Right lobe of liver (tissue), 6 donors: ENCODE measurements around the gene IL17B. TPM values are rescaled to one million over a fixed set of nuclear protein-coding genes. Genes with fewer than 3 reads are reported as not detected.
"Not testable (repeated sequence)": the region's sequence is repeated elsewhere in the genome, so short reads cannot be mapped to it uniquely, and the experiment has no call there.

Experiments
- ATAC-seq, 4 donors: fragments of 200-7000 bp; cut with Tn5 transposase; one replicate each; pipeline ENCODE4 v1.9.1; 2020; ENCODE audit warnings: mild to moderate bottlenecking in 4 of 4, moderate library complexity in 4 of 4
- DNase-seq, 3 donors: peaks; one replicate each; pipeline ENCODE4 v3.0.0-alpha.2; 2020
- H3K27ac ChIP-seq, 3 donors: fragments of 200-600 bp; one replicate each; pipeline ENCODE4 v1.8.0; 2022
- H3K27me3 ChIP-seq, 2 donors: fragments of 200-600 bp; one replicate each; pipeline ENCODE4 v1.8.0; 2022
- H3K36me3 ChIP-seq, 4 donors: fragments of 200-600 bp; sonication (generic) in 1 of 4; one replicate each; pipeline versions ENCODE4 v1.5.1 to v1.8.0; 2017 to 2022; ENCODE audit warnings: control low read depth in 1 of 4
- H3K4me1 ChIP-seq, 4 donors: fragments of 200-600 bp; sonication (generic) in 1 of 4; one replicate each; pipeline versions ENCODE4 v1.5.1 to v1.8.0; 2017 to 2022; ENCODE audit warnings: control low read depth in 1 of 4
- H3K4me3 ChIP-seq, 3 donors: fragments of 200-600 bp; one replicate each; pipeline ENCODE4 v1.8.0; 2022
- H3K9me3 ChIP-seq, 4 donors: fragments of 200-600 bp; sonication (generic) in 1 of 4; one replicate each; pipeline versions ENCODE4 v1.5.1 to v1.8.0; 2017 to 2022; ENCODE audit warnings: control low read depth in 1 of 4
- CTCF ChIP-seq, 4 donors: fragments of 200-600 bp in 3 of 4; fragments of 450-650 bp in 1 of 4; IDR thresholded peaks; one replicate each; pipeline versions ENCODE4 v1.5.1 to v1.8.0; 2016 to 2022; ENCODE audit warnings: antibody characterized with exemption in 4 of 4, mild to moderate bottlenecking in 2 of 4
- POLR2A ChIP-seq: fragments of 450-650 bp; IDR thresholded peaks from one replicate; pipeline ENCODE4 v1.6.1; 2017; ENCODE audit warnings: antibody characterized with exemption, mild to moderate bottlenecking
- WGBS: methylation state at CpG from one replicate; pipeline ENCODE4 v1.1.6; 2018; ENCODE audit warnings: low coverage, low lambda C conversion rate; ENCODE audit not compliant: insufficient coverage; ENCODE audit errors: missing lambda C conversion rate; 5-methylcytosine and 5-hydroxymethylcytosine counted together
- intact Hi-C, 2 donors: fragments of 100-400 bp; cut with DNase I; formaldehyde crosslinking; loops; one replicate each; pipeline versions ENCODE4 v1.11.2 to v1.14.1; 2022
- total RNA-seq, 6 experiments: library from RNA; depleted of rRNA in 2 of 6; stranded (reverse); fragments of >200 nt in 2 of 6; fragmentation: NEBNext Ultra II Directional in 3 of 6; extraction: Animal tissue kit (Norgen Biotek cat#: 25700) in 3 of 6; gene quantifications; one replicate each; pipeline versions ENCODE4 v1.1.0 to v1.2.4, GENCODE V29; 2016 to 2023
- donor health status: DM: no; HTN: yes; CAD: no.
- donor health status: DM: no; HTN: no; CAD: no.
- donor health status: DM: no; HTN: no; CAD: no.
- donor health status: DM: no; HTN: yes; CAD: no.
- donor health status: DM: no; HTN: yes; CAD: no.

The IL17B gene
- total RNA-seq, 6 experiments from 2014 or later, result not detected

GRCh38 chr5:149402291-149402690 lies 23.2 kb upstream of the IL17B start:
- WGBS, result 93% methylated on average over 3 of the region's 3 CpGs
- intact Hi-C loops, result no loop called here

GRCh38 chr5:149401051-149401450 lies 22.0 kb upstream of the IL17B start:
- DNase-seq (no peak), ATAC-seq (no peak)
- Histone ChIP-seq H3K27ac (no peak overlapping the region), H3K9me3 (no peaks in the 10 kb centered on the region), H3K4me3 (no peak overlapping the region), H3K27me3 (no peaks in the 10 kb centered on the region), H3K36me3 (no peaks in the 10 kb centered on the region), H3K4me1 (no peaks in the 10 kb centered on the region)
- intact Hi-C loops, result no loop called here
- TF ChIP-seq CTCF (IDR thresholded peaks at IDR 0.05) (no peak), POLR2A (no peak)
- 68% methylated on average over 2 of the region's 2 CpGs for WGBS

More at GRCh38 chr5:149402291-149402690, 23.2 kb upstream of the IL17B start:
- ATAC-seq (no peak), DNase-seq (no peak)
- Histone ChIP-seq H3K9me3 (no peaks in the 10 kb centered on the region), H3K4me3 (no peak overlapping the region), H3K4me1 (no peaks in the 10 kb centered on the region), H3K27ac (no peak overlapping the region), H3K36me3 (no peaks in the 10 kb centered on the region), H3K27me3 (no peaks in the 10 kb centered on the region)
- TF ChIP-seq POLR2A, result no peak
- TF ChIP-seq CTCF (IDR thresholded peaks at IDR 0.05), result no peak

- DNase-seq (no peak), ATAC-seq (peak in 1 of 4 donors; percentile 10)
- H3K27ac ChIP-seq, result no peak overlapping the region
Observed at GRCh38 chr5:149400304-149400703, 21.2 kb upstream of the IL17B start.

GRCh38 chr5:149399775-149400174 lies 20.7 kb upstream of the IL17B start:
- Histone ChIP-seq H3K4me3 (no peak overlapping the region), H3K36me3 (no peaks in the 10 kb centered on the region), H3K27ac (no peak overlapping the region), H3K27me3 (no peaks in the 10 kb centered on the region), H3K9me3 (no peaks in the 10 kb centered on the region), H3K4me1 (no peaks in the 10 kb centered on the region)
- no peak for DNase-seq
- intact Hi-C loops, result no loop called here
- no peak for TF ChIP-seq POLR2A
- no peak for ATAC-seq

More at GRCh38 chr5:149400304-149400703, 21.2 kb upstream of the IL17B start:
- intact Hi-C loops, result no loop called here
- 56% methylated on average over 3 of the region's 6 CpGs for WGBS
- Histone ChIP-seq H3K27me3 (no peaks in the 10 kb centered on the region), H3K4me1 (no peaks in the 10 kb centered on the region), H3K4me3 (no peak overlapping the region), H3K9me3 (no peaks in the 10 kb centered on the region), H3K36me3 (no peaks in the 10 kb centered on the region)
- no peak for TF ChIP-seq CTCF (IDR thresholded peaks at IDR 0.05)
- TF ChIP-seq POLR2A, result no peak

- ATAC-seq, intact Hi-C loops, H3K9me3 ChIP-seq, H3K27ac ChIP-seq, DNase-seq, H3K4me3 ChIP-seq, H3K4me1 ChIP-seq, H3K27me3 ChIP-seq, H3K36me3 ChIP-seq: not testable (repeated sequence)
- WGBS, result 68% methylated on average over 5 of the region's 7 CpGs
Observed at GRCh38 chr5:149398747-149399266, 19.7 kb upstream of the IL17B start.

GRCh38 chr5:149397530-149397929 lies 18.4 kb upstream of the IL17B start:
- Histone ChIP-seq H3K9me3 (no peaks in the 10 kb centered on the region), H3K27ac (no peak overlapping the region), H3K4me3 (no peak overlapping the region), H3K27me3 (no peaks in the 10 kb centered on the region), H3K4me1 (no peaks in the 10 kb centered on the region), H3K36me3 (no peaks in the 10 kb centered on the region)
- TF ChIP-seq POLR2A, result no peak
- no peak for TF ChIP-seq CTCF (IDR thresholded peaks at IDR 0.05)
- ATAC-seq (no peak), DNase-seq (no peak)
- intact Hi-C loops, result no loop called here
- 84% methylated on average over 5 of the region's 6 CpGs for WGBS

GRCh38 chr5:149394996-149395395 lies 15.9 kb upstream of the IL17B start:
- H3K27me3 ChIP-seq, intact Hi-C loops, H3K9me3 ChIP-seq, H3K4me3 ChIP-seq, H3K4me1 ChIP-seq, DNase-seq, H3K36me3 ChIP-seq, H3K27ac ChIP-seq, ATAC-seq: not testable (repeated sequence)
